GM23248 (cell line): ENCODE data around the gene FAM131A.

ENCODE experiments used
- EZH2 ChIP-seq: fragments of 200-600 bp; sonication (generic); IDR thresholded peaks from 2 replicates; pipeline ENCODE4 v1.6.1; 2018; ENCODE audit warnings: antibody characterized with exemption, mild to moderate bottlenecking; ENCODE audit not compliant: insufficient read depth, poor library complexity, severe bottlenecking
- EZH2phosphoT487 ChIP-seq: fragments of 200-600 bp; sonication (generic); IDR thresholded peaks from 2 replicates; pipeline ENCODE4 v1.6.1; 2018; ENCODE audit warnings: antibody characterized with exemption, moderate library complexity, mild to moderate bottlenecking, low read depth; ENCODE audit not compliant: insufficient read depth

DNA sequence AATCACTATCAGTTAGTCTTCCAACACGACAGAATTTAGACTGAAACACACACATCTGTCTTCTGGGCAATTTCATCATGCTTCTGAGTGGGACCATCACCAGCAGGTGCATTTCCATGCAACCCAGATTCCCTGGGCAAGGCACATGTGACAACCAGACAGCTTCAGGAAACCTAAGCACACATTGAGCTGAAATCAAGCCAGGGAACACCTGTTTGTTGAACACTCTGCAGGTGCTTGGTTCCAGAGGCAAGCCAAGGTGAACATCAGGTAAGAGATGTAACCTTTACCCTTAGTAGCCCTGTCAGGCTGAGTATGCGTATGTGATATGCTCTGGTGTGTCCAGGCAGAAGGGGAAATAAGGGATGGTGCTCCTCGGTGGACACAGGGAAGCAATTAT is 41.6 kb upstream of the FAM131A start:
- no peak for TF ChIP-seq EZH2phosphoT487
- no peak for TF ChIP-seq EZH2
